Urothelium cell line (cell line): Measurements from ENCODE around the gene NFYC.

Experiments used
- DNase-seq: peaks from one replicate; pipeline ENCODE4 v3.0.0; 2011; ENCODE audit warnings: low spot score, mixed read lengths
- FAIRE-seq: peaks from 2 replicates; lab custom pipeline; 2011; peaks lifted over from hg19 to GRCh38; lab: Jason Lieb, UNC

Gene NFYC

DNA sequence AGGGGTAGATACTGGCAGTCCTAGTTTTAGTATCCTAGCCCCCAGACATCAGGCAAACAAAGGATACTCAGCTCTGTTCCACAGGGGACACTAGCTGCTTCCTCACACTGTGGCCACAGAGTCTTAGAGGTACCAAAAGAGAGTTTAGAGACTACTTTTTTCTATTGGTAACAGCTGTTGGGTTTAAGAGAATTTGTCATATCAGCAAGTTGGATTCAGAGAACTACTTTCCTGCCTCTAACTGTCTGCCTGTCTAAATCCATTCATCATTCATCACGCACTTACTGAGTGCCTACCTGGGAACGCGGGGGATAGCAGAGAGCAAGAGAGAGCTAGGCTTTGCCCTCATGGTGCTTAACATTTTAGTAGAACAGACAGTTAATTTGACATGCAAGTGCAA lies 65.0 kb downstream of the NFYC start:
- DNase-seq = no peak
- no peak for FAIRE-seq

DNA sequence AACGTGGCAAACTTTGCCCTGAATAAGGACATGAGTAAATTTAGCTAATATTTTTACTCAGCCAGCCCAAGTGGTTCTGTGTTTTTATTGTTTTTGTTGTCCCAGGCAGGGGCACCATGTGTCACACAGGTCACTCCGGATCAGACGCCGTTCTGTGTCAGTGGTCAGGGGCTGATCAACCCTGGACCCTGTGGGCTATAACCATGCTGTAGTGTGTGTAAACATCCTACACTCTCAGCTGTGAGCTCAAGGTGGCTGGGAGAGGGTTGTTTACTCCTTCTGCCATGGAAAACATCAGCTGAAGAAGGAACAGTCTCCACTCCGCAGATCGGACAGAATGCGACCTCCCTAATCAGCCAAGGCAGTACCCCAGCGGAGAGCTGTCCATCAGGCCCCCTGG lies 65.6 kb downstream of the NFYC start:
- FAIRE-seq = no peak

DNA sequence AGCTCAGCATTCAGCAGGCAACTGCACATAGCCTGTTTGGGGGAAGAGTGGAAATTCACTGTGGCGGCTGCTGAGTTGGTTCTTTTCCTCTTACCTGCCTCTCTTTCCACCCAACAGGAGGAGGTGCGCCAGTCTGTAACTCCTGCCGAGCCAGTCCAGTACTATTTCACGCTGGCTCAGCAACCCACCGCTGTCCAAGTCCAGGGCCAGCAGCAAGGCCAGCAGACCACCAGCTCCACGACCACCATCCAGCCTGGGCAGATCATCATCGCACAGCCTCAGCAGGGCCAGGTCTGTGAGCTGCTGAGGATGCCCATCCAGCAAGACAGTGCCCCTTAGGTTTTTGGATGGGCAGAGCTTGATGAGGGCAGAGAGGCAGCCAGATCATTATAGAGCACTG lies 66.5 kb downstream of the NFYC start:
- DNase-seq (no peak), FAIRE-seq (no peak)

More for the DNA sequence above, 65.6 kb downstream of the NFYC start:
- DNase-seq = no peak

DNA sequence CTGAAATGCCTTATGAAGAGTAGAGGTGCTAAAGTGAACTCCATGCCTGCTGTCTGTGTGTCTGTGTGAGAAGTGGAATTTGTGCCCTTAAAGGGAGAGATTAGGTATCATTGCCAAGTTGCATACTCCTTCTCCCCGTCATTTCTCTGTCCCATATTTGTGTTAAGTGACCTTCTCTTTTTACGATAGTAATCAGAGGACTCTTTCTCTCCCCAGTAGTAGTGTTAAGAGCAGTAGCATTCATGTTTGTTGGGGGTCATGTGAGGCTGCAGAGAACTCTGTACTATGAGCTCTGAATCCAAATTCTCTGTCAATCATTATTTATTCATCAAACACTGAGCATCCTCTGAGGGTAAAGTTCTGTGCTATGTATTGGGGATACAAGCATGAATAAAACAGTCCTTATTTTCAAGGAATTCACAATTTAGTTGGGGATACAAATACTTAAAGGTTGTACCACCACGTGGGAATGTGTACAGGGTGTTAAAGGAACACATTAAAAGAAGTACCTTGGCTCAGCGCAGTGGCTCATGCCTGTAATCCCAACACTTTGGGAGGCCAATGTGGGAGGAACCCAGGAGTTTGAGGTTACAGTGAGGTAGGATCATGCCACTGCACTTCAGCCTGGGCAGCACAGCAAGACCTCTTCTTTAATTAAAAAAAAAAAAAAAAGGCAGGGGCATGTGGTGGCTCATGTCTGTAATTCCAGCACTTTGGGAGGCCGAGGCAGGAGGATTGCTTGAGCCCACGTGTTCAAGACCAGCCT lies 67.3 kb downstream of the NFYC start:
- FAIRE-seq = no peak
- DNase-seq = no peak

DNA sequence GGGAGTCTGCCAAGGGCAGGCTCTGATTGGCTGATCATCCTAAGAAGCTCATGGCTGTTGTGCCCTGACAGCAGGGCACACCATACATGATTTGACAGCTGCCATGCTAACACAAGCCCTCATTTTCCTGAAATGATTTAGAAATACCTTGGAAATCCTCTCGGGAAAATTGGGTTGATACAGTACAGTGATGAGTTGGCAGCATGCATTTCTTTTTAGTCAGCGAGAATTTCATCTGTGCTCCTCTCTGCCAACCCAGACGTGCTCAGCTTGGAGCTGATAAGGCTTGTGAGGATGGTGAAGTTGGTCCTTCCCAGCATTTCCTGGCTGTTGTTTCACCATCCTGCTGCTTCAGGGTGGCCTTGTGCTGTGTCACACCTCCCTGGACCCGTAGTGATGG lies 69.5 kb downstream of the NFYC start:
- FAIRE-seq (no peak), DNase-seq (no peak)

DNA sequence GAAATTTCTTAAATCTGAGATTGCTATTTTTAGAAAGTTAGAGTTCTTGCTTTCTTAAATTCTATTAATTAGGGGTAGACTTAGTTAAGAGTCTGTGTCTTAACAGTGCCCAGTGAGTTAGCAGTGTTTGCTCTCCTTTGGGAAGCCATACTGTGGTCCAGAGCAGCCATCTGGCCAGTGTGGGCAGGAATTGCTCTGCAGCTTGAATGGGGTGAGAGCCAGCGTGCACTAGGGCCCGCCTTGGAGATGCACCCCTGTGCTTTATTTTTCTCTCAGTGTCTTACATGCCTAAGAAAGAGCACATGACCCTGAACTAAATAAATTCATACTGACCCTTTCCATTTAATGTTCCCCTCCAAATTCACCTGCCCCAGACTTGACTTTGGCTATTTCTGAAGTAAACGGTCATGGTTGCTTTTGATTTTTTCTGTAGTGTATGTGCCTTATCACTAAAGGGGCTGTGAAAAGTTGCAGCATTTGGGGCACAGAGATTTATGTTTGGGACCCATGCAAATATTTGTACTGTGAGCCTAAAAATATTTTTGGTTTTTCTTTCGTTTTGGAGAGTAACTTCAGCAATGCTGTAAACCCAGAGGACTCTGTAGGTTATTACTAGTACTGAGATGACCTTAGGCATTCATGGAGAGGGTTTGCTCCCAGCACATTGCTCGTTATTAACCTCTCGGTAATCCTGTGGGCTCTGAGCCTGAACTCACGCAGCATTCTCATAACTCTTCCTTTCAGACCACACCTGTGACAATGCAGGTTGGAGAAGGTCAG lies 70.8 kb downstream of the NFYC start:
- DNase-seq = no peak

DNA sequence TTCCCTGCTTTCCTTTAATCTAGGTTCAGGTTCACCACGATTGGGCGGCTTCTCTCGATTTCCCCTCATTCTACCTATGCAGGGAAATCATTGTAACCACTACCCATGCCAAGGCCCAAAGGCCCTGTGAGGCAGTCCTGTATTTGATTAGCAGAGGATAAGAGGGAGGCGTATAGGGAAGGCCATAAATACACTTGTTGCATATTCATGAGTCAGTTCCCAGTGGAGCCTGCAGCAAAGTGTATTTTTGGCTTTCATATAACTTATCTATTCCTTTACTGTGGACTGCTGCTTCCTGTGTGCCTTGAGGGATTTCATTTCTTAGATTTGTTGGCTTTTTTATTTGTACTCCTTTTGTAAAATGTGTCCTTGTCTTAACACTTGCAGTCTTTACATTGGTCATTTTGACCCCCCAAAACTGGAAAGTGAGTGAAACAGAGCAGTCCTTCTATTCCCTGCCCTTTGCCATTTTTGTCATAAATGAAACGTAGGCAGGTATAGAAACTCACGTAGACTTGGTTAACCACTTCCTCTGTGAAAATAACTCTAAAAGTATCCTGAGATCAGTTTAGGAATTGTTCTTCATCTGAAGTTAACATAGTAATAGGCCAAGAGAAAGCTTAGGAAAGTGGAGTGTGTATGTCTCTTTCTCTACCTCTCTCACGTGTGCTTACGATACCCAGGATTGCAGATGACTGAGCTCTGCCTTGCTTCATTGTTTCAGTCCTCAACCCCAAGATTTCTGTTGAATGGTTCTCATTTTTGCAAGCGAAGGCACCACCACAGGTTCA lies 72.4 kb downstream of the NFYC start:
- no peak for DNase-seq
- FAIRE-seq = no peak

More for the DNA sequence above, 70.8 kb downstream of the NFYC start:
- FAIRE-seq = no peak

DNA sequence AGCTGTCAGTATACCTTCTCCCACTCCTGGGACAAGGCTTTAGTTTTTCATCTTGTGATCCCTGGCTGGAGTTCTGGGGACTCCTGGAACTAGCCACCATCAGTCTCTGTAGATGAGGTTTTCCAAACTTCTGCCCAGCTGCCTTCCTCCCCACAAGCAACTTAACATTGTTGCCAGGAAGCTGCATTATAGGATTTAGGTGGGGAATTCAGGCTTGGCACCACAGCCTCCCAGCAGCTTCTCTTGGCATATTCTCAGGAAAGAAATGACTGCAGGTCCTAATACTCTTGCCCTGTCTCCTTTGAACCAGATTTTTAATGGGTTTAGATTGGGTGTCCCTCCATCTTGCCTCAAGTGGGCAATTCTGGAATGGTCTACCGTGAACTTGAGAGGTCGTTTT lies 73.5 kb downstream of the NFYC start:
- DNase-seq = no peak
- no peak for FAIRE-seq

DNA sequence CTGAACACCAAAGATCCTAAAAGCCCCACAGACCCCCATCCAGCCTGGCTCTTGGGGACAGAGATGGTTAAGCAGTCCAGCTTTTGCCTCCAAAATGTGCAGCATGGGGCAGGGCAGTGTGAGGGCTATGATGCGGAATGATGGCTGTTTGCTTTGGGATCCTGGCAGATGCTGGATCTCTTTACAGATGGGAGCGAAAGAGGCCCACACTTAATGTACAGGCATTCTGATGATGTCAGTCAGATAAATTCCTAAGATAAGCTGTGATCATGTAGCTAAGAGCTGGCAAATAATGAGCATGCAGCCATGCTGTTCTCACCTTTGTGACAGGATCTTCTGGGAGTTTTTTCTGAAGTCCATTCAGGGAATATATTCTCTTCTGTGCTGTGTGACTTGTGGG lies 74.5 kb downstream of the NFYC start:
- DNase-seq (no peak), FAIRE-seq (no peak)

DNA sequence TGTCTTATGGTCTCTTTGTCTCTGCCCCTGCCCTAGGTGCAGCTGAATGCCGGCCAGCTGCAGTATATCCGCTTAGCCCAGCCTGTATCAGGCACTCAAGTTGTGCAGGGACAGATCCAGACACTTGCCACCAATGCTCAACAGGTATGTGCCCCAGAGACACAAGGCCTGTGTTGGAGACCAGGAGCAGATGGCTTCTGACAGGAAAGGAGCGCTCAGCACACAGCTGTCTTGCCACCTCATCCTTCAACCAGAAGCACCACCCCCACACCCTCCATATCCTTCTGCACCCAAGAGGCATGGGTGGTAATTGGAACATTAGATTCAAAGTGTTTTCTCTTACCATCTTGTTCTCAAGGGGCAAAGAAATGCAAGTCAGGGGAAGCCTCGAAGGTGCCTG lies 75.1 kb downstream of the NFYC start:
- FAIRE-seq (no peak), DNase-seq (no peak)

DNA sequence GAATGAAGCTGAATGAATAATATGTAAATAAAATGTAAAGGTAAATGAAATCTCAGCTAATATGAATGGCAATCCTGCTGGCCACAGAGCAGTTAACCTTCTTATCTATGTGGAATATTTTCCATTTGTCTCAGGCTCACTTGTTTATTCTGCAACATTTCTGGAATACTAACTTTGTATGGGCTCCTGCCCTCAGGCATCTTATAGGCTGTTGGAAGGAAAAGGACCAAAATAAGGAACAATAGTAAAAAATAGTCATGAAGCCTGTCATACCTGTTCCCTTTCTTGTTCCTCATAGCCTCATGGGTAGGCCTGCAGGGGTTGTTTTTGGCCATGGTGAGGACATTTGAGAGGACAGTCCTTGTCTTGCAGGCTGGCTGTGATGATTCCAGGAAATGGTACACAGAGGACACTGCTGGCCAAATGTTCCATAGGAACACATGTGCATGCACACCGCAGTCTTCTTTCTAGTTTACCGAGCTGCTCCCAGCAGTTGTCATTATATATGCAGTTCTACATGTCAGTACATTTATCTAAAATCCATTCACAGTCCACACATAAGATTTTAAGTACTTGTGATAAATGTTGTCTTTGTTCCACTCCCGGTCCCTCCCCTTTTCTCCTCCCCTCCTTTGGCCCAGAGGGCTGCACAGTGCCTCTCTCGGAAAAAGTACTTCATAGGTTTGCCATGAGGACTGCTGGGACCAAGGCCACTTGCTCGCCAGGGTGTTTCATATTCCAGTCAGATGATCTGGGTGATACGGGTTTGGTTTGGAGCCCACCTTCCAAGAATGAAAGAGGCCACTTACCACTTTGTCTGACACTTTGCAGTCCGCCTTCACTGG lies 76.9 kb downstream of the NFYC start:
- FAIRE-seq = no peak
- no peak for DNase-seq

DNA sequence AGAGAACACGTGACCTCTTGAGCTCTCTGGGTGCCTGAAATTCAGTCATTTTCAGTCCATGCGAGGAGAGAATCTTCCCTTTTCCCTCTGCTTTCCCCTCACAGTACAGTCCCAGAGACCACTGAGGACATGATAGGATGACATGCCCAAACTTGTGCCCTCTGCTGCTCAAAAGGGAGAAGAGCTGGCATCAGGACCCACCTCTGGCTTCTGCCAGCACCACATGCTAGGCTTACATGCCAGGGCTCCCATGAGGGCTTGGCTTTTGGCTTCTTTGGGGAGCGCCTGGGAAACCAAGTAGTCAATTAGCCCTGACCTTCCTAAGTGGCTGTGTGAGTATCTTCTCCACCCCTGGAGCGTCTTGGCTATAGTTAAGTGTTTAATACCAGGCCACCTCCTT lies 78.3 kb downstream of the NFYC start:
- no peak for DNase-seq
- FAIRE-seq = no peak

DNA sequence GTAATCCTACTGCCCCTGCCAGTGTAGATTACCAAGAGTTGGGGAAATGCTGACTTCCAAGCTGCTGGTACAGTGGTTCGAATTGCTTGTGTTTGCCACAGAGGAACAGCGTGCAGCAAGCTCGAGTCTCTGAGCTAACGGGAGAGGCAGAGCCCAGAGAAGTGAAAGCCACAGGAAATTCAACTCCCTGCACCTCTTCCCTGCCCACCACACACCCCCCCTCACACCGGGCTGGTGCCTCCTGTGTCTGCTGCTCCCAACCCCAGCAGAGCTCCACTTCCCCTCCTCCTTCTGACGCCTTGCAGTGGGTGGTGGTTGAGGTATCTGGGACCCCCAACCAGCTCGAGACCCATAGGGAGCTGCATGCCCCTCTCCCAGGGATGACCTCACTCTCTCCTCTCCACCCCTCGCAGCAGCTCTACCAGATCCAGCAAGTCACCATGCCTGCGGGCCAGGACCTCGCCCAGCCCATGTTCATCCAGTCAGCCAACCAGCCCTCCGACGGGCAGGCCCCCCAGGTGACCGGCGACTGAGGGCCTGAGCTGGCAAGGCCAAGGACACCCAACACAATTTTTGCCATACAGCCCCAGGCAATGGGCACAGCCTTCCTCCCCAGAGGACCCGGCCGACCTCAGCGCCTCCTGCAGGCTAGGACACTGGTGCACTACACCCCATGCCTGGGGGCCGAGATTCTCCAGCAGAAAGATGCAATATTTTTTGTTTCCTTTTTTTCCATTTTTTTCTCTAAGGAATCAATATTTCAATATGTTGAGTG lies 79.0 kb downstream of the NFYC start:
- no peak for DNase-seq
- FAIRE-seq = no peak

DNA sequence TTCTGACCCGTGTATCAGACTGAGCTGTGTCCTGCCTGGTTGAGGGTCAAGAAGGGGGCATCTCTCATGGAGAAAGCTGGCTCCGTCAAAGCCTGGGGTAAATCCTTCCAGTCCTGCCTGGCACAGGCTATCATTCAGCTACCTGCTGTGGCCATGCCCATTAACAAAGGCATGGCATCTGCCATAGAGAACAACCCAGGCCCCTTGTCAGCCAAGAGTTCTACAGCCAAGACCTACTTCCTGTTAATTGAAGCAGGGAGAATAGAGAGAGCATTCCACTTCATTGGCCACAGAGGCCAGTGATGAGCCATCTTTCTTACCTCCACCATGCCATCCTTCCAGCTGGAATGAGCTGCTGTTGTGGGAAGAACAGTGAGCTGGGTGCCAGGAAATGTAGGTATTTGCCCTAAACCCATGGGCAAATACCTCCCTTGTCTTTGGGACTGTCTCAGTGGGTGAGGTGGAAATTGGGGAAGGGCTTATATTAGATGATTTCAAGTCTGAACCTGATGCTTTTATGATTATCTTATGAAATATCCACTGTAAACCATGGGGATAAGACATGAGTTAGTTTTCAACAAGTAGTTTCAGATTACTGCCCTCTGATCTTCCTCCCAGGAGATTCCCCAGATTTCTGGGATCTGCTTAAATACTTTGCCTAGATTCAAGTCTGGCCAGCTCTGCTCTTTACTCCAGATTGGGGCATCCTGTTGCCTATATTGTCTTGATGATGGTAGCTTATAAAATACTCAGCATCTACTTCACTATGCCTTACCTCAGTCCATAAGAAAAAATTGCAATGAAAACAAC lies 80.8 kb downstream of the NFYC start:
- FAIRE-seq = no peak
- no peak for DNase-seq

DNA sequence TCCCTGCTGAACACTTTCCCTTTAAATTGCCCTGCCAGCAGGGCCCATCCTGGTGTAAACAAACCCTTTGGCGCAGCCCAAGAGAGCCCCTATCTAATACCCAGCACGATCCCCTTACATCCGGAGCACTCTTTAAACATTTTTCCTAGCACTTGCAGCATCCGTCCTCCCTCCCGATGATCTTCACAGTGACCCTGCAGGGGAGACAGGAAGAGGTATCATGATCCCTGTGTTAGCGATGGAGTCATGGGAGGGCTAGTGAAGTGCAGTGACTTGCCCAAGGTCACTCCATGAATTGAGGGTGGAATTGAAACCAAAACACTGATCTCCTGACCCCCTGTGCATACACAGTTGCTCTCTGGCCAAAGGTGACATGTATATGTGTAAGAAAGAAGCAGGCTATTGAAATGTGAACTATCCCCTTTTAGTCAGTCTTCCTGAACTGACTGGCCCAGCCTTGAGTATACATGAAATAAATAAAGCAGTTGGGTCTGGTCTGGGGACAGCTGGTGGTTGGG lies 82.3 kb downstream of the NFYC start:
- FAIRE-seq = no peak

DNA sequence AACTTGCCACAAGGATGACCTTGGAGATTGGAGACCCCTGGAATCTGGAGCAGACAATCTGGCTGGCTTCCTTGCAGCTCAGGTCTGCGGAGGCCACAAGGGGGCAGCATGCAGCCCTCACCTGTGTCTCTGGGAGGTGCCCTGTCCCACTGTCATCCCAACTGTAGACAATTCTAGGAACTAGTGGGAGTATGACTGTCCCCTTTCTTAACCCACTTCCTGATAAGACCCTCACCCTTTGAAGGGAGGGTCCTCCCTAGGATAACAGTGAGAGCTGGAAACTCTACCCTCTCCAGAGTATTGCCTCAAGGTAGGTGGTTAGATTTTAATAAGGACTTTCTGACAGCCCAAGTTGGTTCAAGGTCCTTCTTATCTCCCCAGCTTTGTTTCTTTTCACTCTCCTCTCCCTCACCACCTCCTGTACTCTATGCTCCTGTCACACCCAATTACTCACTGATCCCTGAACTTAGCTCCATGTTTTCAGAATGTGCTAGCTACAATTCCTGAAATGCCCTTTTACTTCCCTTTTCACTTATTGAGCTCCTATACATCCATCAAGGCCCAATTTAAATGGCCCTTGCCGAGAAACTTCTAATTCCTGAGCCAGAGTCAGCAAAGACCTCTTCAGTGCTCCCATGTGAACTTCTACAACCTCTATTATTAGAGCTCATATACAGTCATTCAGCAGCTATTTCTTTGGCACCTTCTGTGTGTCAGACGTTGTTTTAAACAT lies 82.9 kb downstream of the NFYC start:
- DNase-seq (peak; percentile 69), FAIRE-seq (peak; percentile 42)

More for the DNA sequence above, 82.3 kb downstream of the NFYC start:
- no peak for DNase-seq

DNA sequence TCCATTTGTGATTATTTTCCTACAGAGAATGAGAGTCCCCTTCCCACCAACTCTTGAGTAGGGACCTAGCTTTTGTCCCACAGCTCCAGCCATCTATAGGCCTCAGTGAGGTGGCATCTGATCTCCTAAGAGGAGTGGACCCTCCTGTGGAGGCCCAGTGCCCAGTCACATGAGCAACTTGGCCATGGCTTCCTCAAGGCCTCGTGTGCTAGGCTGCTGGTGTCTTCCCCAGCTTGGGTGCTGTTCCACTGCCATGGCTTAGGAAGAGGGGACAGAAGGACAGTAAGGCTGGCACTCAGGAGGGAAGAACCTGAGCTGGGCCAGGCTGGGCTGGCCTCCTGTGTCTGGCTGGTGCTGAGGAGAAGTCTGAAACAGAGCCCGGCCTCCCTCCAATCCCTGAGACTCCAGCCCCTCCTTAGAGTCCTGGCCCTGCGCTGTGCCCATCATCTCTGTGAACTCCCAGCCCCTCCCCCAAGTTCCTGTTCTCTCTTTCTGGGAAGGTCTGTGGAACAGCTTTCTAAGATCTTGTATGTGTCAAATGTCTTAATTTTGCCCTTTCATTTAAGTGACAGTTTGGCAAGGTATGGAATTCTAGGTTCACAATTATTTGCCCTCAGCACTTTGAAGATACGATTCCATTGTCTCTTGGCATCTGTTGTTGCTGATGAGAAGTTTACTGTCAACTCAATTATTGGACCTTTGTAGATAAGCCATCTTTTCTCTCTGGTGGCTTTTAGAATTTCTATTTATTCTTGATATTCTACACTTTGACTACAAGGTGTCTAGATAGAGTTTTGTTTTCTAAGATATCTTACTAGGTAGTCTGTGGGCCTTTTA lies 85.0 kb downstream of the NFYC start:
- FAIRE-seq (no peak), DNase-seq (no peak)
